ENCODE data around the gene SHC3.
"Not testable (repeated sequence)": the region's sequence is repeated elsewhere in the genome, so short reads cannot be mapped to it uniquely, and the experiment has no call there.

Gene SHC3

GRCh38 chr9:89219637-89220036 is 41.0 kb upstream of the SHC3 start:
- no peak for DNase-seq (ENCODE audit: low read depth)
- TF ChIP-seq CTCF (IDR thresholded peaks at IDR 0.05; ENCODE audit: control insufficient read depth, insufficient read depth, low read depth, low read length, missing control alignments): no peak
- H3K4me3 ChIP-seq (ENCODE audit: control insufficient read depth, low read depth, low read length): no peak overlapping the region

GRCh38 chr9:89218040-89218928 is 39.7 kb upstream of the SHC3 start:
- no peak for TF ChIP-seq CTCF (IDR thresholded peaks at IDR 0.05; ENCODE audit: control insufficient read depth, insufficient read depth, low read depth, low read length, missing control alignments)
- H3K4me3 ChIP-seq (ENCODE audit: control insufficient read depth, low read depth, low read length): no peak overlapping the region
- no peak for DNase-seq (ENCODE audit: low read depth)

GRCh38 chr9:89215342-89215741 is 36.7 kb upstream of the SHC3 start:
- DNase-seq (ENCODE audit: low read depth): no peak
- no peak overlapping the region for H3K4me3 ChIP-seq (ENCODE audit: control insufficient read depth, low read depth, low read length)
- no peak for TF ChIP-seq CTCF (IDR thresholded peaks at IDR 0.05; ENCODE audit: control insufficient read depth, insufficient read depth, low read depth, low read length, missing control alignments)

GRCh38 chr9:89213396-89213880 is 34.8 kb upstream of the SHC3 start:
- no peak for DNase-seq (ENCODE audit: low read depth)
- H3K4me3 ChIP-seq (ENCODE audit: control insufficient read depth, low read depth, low read length): no peak overlapping the region
- TF ChIP-seq CTCF (IDR thresholded peaks at IDR 0.05; ENCODE audit: control insufficient read depth, insufficient read depth, low read depth, low read length, missing control alignments): no peak

- no peak for TF ChIP-seq CTCF (IDR thresholded peaks at IDR 0.05; ENCODE audit: control insufficient read depth, insufficient read depth, low read depth, low read length, missing control alignments)
- no peak overlapping the region for H3K4me3 ChIP-seq (ENCODE audit: control insufficient read depth, low read depth, low read length)
- DNase-seq (ENCODE audit: low read depth): no peak
Measured at GRCh38 chr9:89212171-89212570, 33.6 kb upstream of the SHC3 start.

- not testable (repeated sequence) for H3K4me3 ChIP-seq (ENCODE audit: control insufficient read depth, low read depth, low read length); DNase-seq (ENCODE audit: low read depth)
Measured at GRCh38 chr9:89209311-89209710, 30.7 kb upstream of the SHC3 start.

GRCh38 chr9:89207026-89207425 is 28.4 kb upstream of the SHC3 start:
- H3K4me3 ChIP-seq (ENCODE audit: control insufficient read depth, low read depth, low read length): no peak overlapping the region
- DNase-seq (ENCODE audit: low read depth): no peak
- no peak for TF ChIP-seq CTCF (IDR thresholded peaks at IDR 0.05; ENCODE audit: control insufficient read depth, insufficient read depth, low read depth, low read length, missing control alignments)

Measured in AG09309 (cell line).